Endothelial cell of umbilical vein (primary cell): Measurements from ENCODE around the gene CAPS. TPM values are rescaled to one million over a fixed set of nuclear protein-coding genes. Genes with fewer than 3 reads are reported as not detected.

Source experiments
- BruUV-seq: library from RNA; stranded (reverse); fragments of 400-500 nt; replicated peaks from 2 replicates; lab custom pipeline; 2021; lab: Mats Ljungman, UMichigan
- CTCF ChIA-PET: fragments of 300-600, 350-600 bp; sonication (Branson Sonifier 250); formaldehyde crosslinking; loops from one replicate; lab custom pipeline; 2021; ENCODE audit warnings: antibody characterized with exemption, inconsistent platforms; lab: Charles Lee
- POLR2A ChIA-PET: fragments of 300-600, 350-600 bp; sonication (Branson Sonifier 250); formaldehyde crosslinking; loops from one replicate; lab custom pipeline; 2021; ENCODE audit warnings: antibody characterized with exemption, inconsistent platforms; lab: Charles Lee
- DNase-seq: peaks from one replicate; pipeline ENCODE4 v3.0.0-alpha.2; 2011; ENCODE audit warnings: low read depth, low spot score
- FAIRE-seq: peaks from 2 replicates; lab custom pipeline; 2011; peaks lifted over from hg19 to GRCh38; lab: Jason Lieb, UNC
- H2AFZ ChIP-seq: 2 replicates; pipeline ENCODE4 v1.6.0; 2012; ENCODE audit warnings: low read depth, low read length, control low read depth, inconsistent platforms
- H3K27ac ChIP-seq: 2 replicates; pipeline ENCODE4 v1.5.1; 2011; ENCODE audit warnings: low read depth, mild to moderate bottlenecking, control low read depth, low read length, moderate library complexity; ENCODE audit not compliant: insufficient read depth
- H3K27me3 ChIP-seq, 2 experiments: 2 replicates each; pipeline versions ENCODE4 v1.6.0 to v1.6.1; 2011; ENCODE audit warnings: low read length in 2 of 2, mixed read lengths in 1 of 2; ENCODE audit not compliant: control insufficient read depth in 2 of 2, insufficient read depth in 2 of 2
- H3K36me3 ChIP-seq, 2 experiments: 2 replicates in 1 of 2; 3 replicates in 1 of 2; pipeline ENCODE4 v1.5.1; 2011; ENCODE audit warnings: low read length in 2 of 2, mild to moderate bottlenecking in 1 of 2, moderate library complexity in 1 of 2; ENCODE audit not compliant: control insufficient read depth in 2 of 2, insufficient read depth in 2 of 2; ENCODE audit errors: extremely low read depth in 1 of 2
- H3K4me1 ChIP-seq: 3 replicates; pipeline ENCODE4 v1.5.1; 2011; ENCODE audit warnings: mild to moderate bottlenecking, low read length; ENCODE audit not compliant: control insufficient read depth, insufficient read depth; ENCODE audit errors: extremely low read depth
- H3K4me2 ChIP-seq: 2 replicates; pipeline ENCODE4 v1.6.1; 2011; ENCODE audit warnings: low read length, control low read depth, mixed read lengths; ENCODE audit not compliant: insufficient read depth
- H3K4me3 ChIP-seq, 3 experiments: fragments of 200-600 bp in 1 of 3; sonication (generic), shearing (Covaris generic) in 1 of 3; replicated peaks in 1 of 3; 2 replicates each; pipeline ENCODE4 v1.5.1; 2011 to 2016; ENCODE audit warnings: control low read depth in 3 of 3, low read length in 3 of 3, mild to moderate bottlenecking in 2 of 3, inconsistent platforms in 1 of 3, low read depth in 1 of 3, moderate library complexity in 1 of 3; ENCODE audit not compliant: insufficient read depth in 1 of 3
- H3K79me2 ChIP-seq: 2 replicates; pipeline ENCODE4 v1.6.0; 2012; ENCODE audit warnings: low read length, inconsistent platforms; ENCODE audit not compliant: control insufficient read depth, insufficient read depth
- H3K9ac ChIP-seq: replicated peaks from 2 replicates; pipeline ENCODE3; 2011; ENCODE audit warnings: low read length, control low read depth; ENCODE audit not compliant: insufficient read depth; ENCODE audit errors: extremely low read depth
- H3K9me1 ChIP-seq: replicated peaks from 3 replicates; pipeline ENCODE4 v1.6.0; 2011; ENCODE audit warnings: mild to moderate bottlenecking, low read length; ENCODE audit not compliant: control insufficient read depth, insufficient read depth; ENCODE audit errors: extremely low read depth
- H3K9me3 ChIP-seq: replicated peaks from 2 replicates; pipeline ENCODE4 v1.5.1; 2012; ENCODE audit warnings: low read length, inconsistent platforms; ENCODE audit not compliant: control insufficient read depth, insufficient read depth
- H4K20me1 ChIP-seq: replicated peaks from 2 replicates; pipeline ENCODE3; 2011; ENCODE audit warnings: mild to moderate bottlenecking, low read length; ENCODE audit not compliant: control insufficient read depth, insufficient read depth; ENCODE audit errors: extremely low read depth
- EZH2 ChIP-seq: IDR thresholded peaks from 2 replicates; pipeline ENCODE4 v1.6.1; 2012; ENCODE audit warnings: borderline replicate concordance, low read depth, mild to moderate bottlenecking, moderate library complexity, low read length, inconsistent platforms; ENCODE audit not compliant: severe bottlenecking
- FOS ChIP-seq: IDR thresholded peaks from 2 replicates; pipeline ENCODE4 v1.6.1; 2011; ENCODE audit warnings: mild to moderate bottlenecking, low read length, moderate library complexity, borderline replicate concordance; ENCODE audit not compliant: insufficient read depth
- GATA2 ChIP-seq: IDR thresholded peaks from 2 replicates; pipeline ENCODE4 v1.7.0; 2011; ENCODE audit warnings: low read depth, mild to moderate bottlenecking, moderate library complexity, mixed read lengths, low read length; ENCODE audit not compliant: insufficient read length, insufficient read depth
- JUN ChIP-seq: IDR thresholded peaks from 2 replicates; pipeline ENCODE4 v1.6.1; 2011; ENCODE audit warnings: borderline replicate concordance, low read depth; ENCODE audit not compliant: insufficient read length, insufficient read depth
- MYC ChIP-seq: IDR thresholded peaks from one replicate; pipeline ENCODE4 v1.6.1; 2011; ENCODE audit warnings: mild to moderate bottlenecking, low read depth, low read length
- POLR2A ChIP-seq: IDR thresholded peaks from 2 replicates; pipeline ENCODE4 v1.6.1; 2012; ENCODE audit warnings: low read depth, mild to moderate bottlenecking, control low read depth, low read length
- POLR2AphosphoS5 ChIP-seq: IDR thresholded peaks from 2 replicates; pipeline ENCODE4 v1.6.1; 2012; ENCODE audit warnings: low read depth, mild to moderate bottlenecking, control low read depth, low read length, moderate library complexity; ENCODE audit not compliant: insufficient read depth
- dilution Hi-C: fragments of 300-500 bp; cut with MboI; formaldehyde crosslinking; loops from one replicate; pipeline ENCODE4 v1.15.0; 2019; ENCODE audit warnings: low sequenced_read_pairs; ENCODE audit not compliant: extremely low pct_ligation_motif_present
- intact Hi-C: fragments of 100-400 bp; cut with micrococcal nuclease; formaldehyde crosslinking; loops from one replicate; pipeline ENCODE4 v1.10.0; 2022
- polyA plus RNA-seq, 4 experiments: library from polyadenylated mRNA; depleted of rRNA in 3 of 4; stranded (reverse) in 3 of 4; unstranded in 1 of 4; fragments of >200 nt; gene quantifications; 2 replicates each; pipeline versions ENCODE4 v1.2.1 to v1.2.3, GENCODE V29; 2011 to 2012; ENCODE audit warnings: missing spikeins in 1 of 4
- total RNA-seq: library from RNA; stranded (reverse); gene quantifications from 2 replicates; pipeline ENCODE4 v1.2.3, GENCODE V29; 2021
- TF ChIP-seq, protein P1 (sequence below): IDR thresholded peaks from 2 replicates; pipeline ENCODE4 v1.6.1; 2011; ENCODE audit not compliant: insufficient read depth, insufficient read length
- TF ChIP-seq, protein P2 (sequence below), 2 donors: IDR thresholded peaks; 1 replicate in 1 of 2; 2 replicates in 1 of 2; pipeline ENCODE4 v1.5.1; 2011; ENCODE audit warnings: low read length in 2 of 2, mild to moderate bottlenecking in 2 of 2, moderate library complexity in 2 of 2, control low read depth in 1 of 2, inconsistent platforms in 1 of 2, low read depth in 1 of 2; ENCODE audit not compliant: insufficient read depth in 1 of 2; ENCODE audit errors: extremely low read depth in 1 of 2

Gene CAPS
- total and polyA plus RNA-seq, 2 donors (not counting 3 experiments of a cell fraction or from before 2014, with no cell fraction given), result 6.9 to 8.9 TPM

DNA sequence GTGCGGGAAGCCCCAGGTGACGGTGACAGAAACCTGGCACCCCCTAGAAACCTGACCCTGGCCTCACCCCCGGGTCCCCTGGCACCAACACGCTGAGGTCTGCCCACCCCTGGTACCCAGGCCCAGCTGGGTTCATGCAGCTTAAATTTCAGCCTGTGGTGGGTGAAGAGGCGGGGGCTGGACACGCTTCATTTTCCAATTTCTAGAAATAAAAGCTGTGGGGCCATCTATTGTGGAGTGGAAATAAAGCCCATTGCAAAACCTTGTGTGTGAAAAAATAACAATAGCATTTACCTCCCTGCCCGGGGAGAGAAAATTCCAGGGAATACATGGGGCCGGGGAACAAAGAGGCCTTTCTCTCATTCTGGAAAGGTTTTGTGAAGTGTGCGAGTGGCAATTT, 36.2 kb upstream of the CAPS start:
- no peaks in the 10 kb centered on the region for H3K79me2 ChIP-seq
- no peak for TF ChIP-seq GATA2
- TF ChIP-seq, protein P1, sequence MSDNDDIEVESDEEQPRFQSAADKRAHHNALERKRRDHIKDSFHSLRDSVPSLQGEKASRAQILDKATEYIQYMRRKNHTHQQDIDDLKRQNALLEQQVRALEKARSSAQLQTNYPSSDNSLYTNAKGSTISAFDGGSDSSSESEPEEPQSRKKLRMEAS, result no peak
- TF ChIP-seq FOS, result no peak
- no peak for TF ChIP-seq MYC
- TF ChIP-seq, protein P2, sequence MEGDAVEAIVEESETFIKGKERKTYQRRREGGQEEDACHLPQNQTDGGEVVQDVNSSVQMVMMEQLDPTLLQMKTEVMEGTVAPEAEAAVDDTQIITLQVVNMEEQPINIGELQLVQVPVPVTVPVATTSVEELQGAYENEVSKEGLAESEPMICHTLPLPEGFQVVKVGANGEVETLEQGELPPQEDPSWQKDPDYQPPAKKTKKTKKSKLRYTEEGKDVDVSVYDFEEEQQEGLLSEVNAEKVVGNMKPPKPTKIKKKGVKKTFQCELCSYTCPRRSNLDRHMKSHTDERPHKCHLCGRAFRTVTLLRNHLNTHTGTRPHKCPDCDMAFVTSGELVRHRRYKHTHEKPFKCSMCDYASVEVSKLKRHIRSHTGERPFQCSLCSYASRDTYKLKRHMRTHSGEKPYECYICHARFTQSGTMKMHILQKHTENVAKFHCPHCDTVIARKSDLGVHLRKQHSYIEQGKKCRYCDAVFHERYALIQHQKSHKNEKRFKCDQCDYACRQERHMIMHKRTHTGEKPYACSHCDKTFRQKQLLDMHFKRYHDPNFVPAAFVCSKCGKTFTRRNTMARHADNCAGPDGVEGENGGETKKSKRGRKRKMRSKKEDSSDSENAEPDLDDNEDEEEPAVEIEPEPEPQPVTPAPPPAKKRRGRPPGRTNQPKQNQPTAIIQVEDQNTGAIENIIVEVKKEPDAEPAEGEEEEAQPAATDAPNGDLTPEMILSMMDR (IDR thresholded peaks at IDR 0.05; ENCODE audit: extremely low read depth in 1 of 2, insufficient read depth in 1 of 2, low read depth in 1 of 2, low read length in 2 of 2), result no peak
- H4K20me1 ChIP-seq, result no peaks in the 10 kb centered on the region
- peaks cover 0 to 3% of the 10 kb centered on the region in 2 experiments for H3K27me3 ChIP-seq
- H3K9me1 ChIP-seq, result no peaks in the 10 kb centered on the region
- no peak overlapping the region for H3K4me2 ChIP-seq
- BruUV-seq, result no TSS peak
- no peak overlapping the region for H3K27ac ChIP-seq
- no peaks in the 10 kb centered on the region for H3K4me1 ChIP-seq
- intact Hi-C loops (no loop called here), dilution Hi-C loops (no loop called here)
- DNase-seq, result no peak
- H3K9ac ChIP-seq, result no peak overlapping the region
- CTCF ChIA-PET, result interaction anchor here (1.0 kb wide), 1 partner anchor 74 kb away, joined by 3 read pairs; no protein-coding TSS in a partner anchor
- H2AFZ ChIP-seq, result no peak overlapping the region
- POLR2A ChIA-PET, result no interaction called here
- no peak for FAIRE-seq
- no peaks in the 10 kb centered on the region for H3K9me3 ChIP-seq
- no peaks in the 10 kb centered on the region for H3K36me3 ChIP-seq
- no peak overlapping the region for H3K4me3 ChIP-seq

DNA sequence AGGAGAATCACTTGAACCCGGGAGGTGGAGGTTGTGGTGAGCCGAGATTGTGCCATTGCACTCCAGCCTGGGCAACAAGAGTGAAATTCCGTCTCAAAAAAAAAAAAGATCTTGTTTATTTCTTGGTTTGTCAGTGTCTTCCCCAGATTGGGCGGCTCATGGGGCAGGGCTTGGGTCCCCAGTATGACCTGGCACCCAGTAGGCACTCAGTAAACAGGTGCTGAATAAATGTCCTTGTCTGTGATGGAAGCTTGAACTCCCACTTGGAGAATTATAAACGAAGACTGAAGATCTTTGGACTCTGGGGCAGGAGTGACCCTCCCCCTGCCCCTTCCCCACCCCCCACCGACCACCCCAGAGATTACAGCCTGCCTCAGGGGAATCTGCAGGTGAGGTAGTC, 33.9 kb upstream of the CAPS start:
- peaks cover 0 to 3% of the 10 kb centered on the region in 2 experiments for H3K27me3 ChIP-seq
- POLR2A ChIA-PET, result no interaction called here
- FAIRE-seq, result no peak

More for the DNA sequence above, 33.9 kb upstream of the CAPS start:
- Histone ChIP-seq H3K36me3 (no peaks in the 10 kb centered on the region), H3K4me2 (no peak overlapping the region), H3K79me2 (no peaks in the 10 kb centered on the region), H3K9me1 (no peaks in the 10 kb centered on the region), H3K9me3 (no peaks in the 10 kb centered on the region), H3K27ac (no peak overlapping the region), H3K4me3 (no peak overlapping the region), H3K4me1 (no peaks in the 10 kb centered on the region), H4K20me1 (no peaks in the 10 kb centered on the region), H2AFZ (no peak overlapping the region), H3K9ac (no peak overlapping the region)
- BruUV-seq, result no TSS peak
- dilution Hi-C loops, result no loop called here
- CTCF ChIA-PET, result interaction anchor here (1.1 kb wide), 1 partner anchor 76 kb away, joined by 3 read pairs; no protein-coding TSS in a partner anchor
- no peak for TF ChIP-seq GATA2
- TF ChIP-seq, protein P2 (IDR thresholded peaks at IDR 0.05; ENCODE audit: extremely low read depth in 1 of 2, insufficient read depth in 1 of 2, low read depth in 1 of 2, low read length in 2 of 2), result no peak
- no peak for TF ChIP-seq FOS
- TF ChIP-seq POLR2A, result no peak
- TF ChIP-seq MYC, result no peak
- TF ChIP-seq JUN, result no peak
- TF ChIP-seq POLR2AphosphoS5, result no peak
- TF ChIP-seq, protein P1, result no peak
- no peak for TF ChIP-seq EZH2
- no peak for DNase-seq
- intact Hi-C loops, result no loop called here
